ENCODE measurements around the gene MEMO1.

DNA sequence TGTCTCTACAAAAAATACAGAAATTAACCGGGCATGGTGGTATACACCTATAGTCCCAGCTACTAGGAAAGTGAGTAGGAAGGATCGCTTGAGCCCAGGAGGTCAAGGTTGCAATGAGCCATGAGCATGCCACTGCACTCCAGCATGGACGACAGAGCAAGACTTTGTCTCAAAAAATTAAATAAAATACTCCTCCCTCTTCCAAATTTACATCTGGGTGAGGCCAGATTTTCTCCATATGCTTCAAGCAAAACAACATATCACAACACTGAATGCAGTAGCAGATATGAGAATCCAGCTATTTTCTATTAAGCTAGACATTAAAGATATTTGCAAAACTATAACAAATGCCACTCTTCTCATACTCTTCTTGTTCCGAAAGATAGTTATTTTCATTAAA is 20.9 kb downstream of the MEMO1 start:
- TF ChIP-seq POLR2AphosphoS5 (IDR thresholded peaks at IDR 0.05; ENCODE audit: low read depth, low read length) (no peak), POLR2A (IDR thresholded peaks at IDR 0.05; ENCODE audit: low read depth, low read length) (no peak), TAF1 (IDR thresholded peaks at IDR 0.05; ENCODE audit: borderline replicate concordance, low read depth, low read length) (no peak)
